Measurements from ENCODE around the gene RNF215. TPM values are rescaled to one million over a fixed set of nuclear protein-coding genes. Genes with fewer than 3 reads are reported as not detected.

RNF215 gene
- total and polyA plus RNA-seq, 2 experiments from 2014 or later, result 7.2 to 18.1 TPM

- no peaks in the 10 kb centered on the region for H3K36me3 ChIP-seq (replicated peaks; ENCODE audit: insufficient read depth, low read depth)
- H3K9me3 ChIP-seq (ENCODE audit: low read depth), result no peaks in the 10 kb centered on the region
- H3K27me3 ChIP-seq, result no peaks in the 10 kb centered on the region
- H2AFZ ChIP-seq, result no peak overlapping the region
- no peak overlapping the region for H3K27ac ChIP-seq
- no peak overlapping the region for H3K4me2 ChIP-seq
- TF ChIP-seq CTCF (IDR thresholded peaks at IDR 0.05; ENCODE audit: poor library complexity), result no peak
- no peak for TF ChIP-seq EZH2 (IDR thresholded peaks at IDR 0.05; ENCODE audit: borderline replicate concordance)
- no peak for TF ChIP-seq EZH2phosphoT487 (IDR thresholded peaks at IDR 0.05; ENCODE audit: low read depth, severe bottlenecking, unreplicated experiment)
- 92% methylated on average over 5 of the region's 5 CpGs for WGBS (ENCODE audit: low lambda C conversion rate, missing lambda C conversion rate)
- H4K20me1 ChIP-seq (ENCODE audit: insufficient read depth, poor library complexity, severe bottlenecking), result no peaks in the 10 kb centered on the region
- H3K4me3 ChIP-seq, result no peak overlapping the region
- peaks cover 25% of the 10 kb centered on the region for H3K4me1 ChIP-seq (ENCODE audit: insufficient read depth)
- no peak for DNase-seq (ENCODE audit: low spot score)
- no peaks in the 10 kb centered on the region for H3K9me2 ChIP-seq (replicated peaks; ENCODE audit: insufficient read depth)
- H3K79me2 ChIP-seq, result peaks cover 5% of the 10 kb centered on the region
Measured at GRCh38 chr22:30413745-30414524, 26.7 kb upstream of the RNF215 start.

- Histone ChIP-seq H3K4me3 (no peak overlapping the region), H3K4me2 (no peak overlapping the region), H3K27ac (no peak overlapping the region), H4K20me1 (ENCODE audit: insufficient read depth, poor library complexity, severe bottlenecking) (no peaks in the 10 kb centered on the region), H3K9me2 (replicated peaks; ENCODE audit: insufficient read depth) (no peaks in the 10 kb centered on the region), H3K4me1 (ENCODE audit: insufficient read depth) (peaks cover 19% of the 10 kb centered on the region), H3K9me3 (ENCODE audit: low read depth) (no peaks in the 10 kb centered on the region), H3K79me2 (peaks cover 4% of the 10 kb centered on the region), H2AFZ (no peak overlapping the region), H3K36me3 (replicated peaks; ENCODE audit: insufficient read depth, low read depth) (no peaks in the 10 kb centered on the region), H3K27me3 (no peaks in the 10 kb centered on the region)
- DNase-seq (ENCODE audit: low spot score), result no peak
- WGBS (ENCODE audit: low lambda C conversion rate, missing lambda C conversion rate), result 88% methylated on average over 4 of the region's 4 CpGs
- TF ChIP-seq EZH2 (IDR thresholded peaks at IDR 0.05; ENCODE audit: borderline replicate concordance), result no peak
- TF ChIP-seq EZH2phosphoT487 (IDR thresholded peaks at IDR 0.05; ENCODE audit: low read depth, severe bottlenecking, unreplicated experiment), result no peak
- TF ChIP-seq CTCF (IDR thresholded peaks at IDR 0.05; ENCODE audit: poor library complexity), result no peak
Measured at GRCh38 chr22:30413001-30413400, 25.8 kb upstream of the RNF215 start.

GRCh38 chr22:30411780-30412179 is 24.6 kb upstream of the RNF215 start:
- Histone ChIP-seq H3K4me2 (no peak overlapping the region), H3K9me3 (ENCODE audit: low read depth) (no peaks in the 10 kb centered on the region), H3K4me1 (ENCODE audit: insufficient read depth) (peaks cover 6% of the 10 kb centered on the region), H3K4me3 (no peak overlapping the region), H3K27me3 (no peaks in the 10 kb centered on the region), H2AFZ (no peak overlapping the region), H3K9me2 (replicated peaks; ENCODE audit: insufficient read depth) (no peaks in the 10 kb centered on the region), H3K27ac (no peak overlapping the region), H3K36me3 (replicated peaks; ENCODE audit: insufficient read depth, low read depth) (no peaks in the 10 kb centered on the region), H3K79me2 (no peaks in the 10 kb centered on the region), H4K20me1 (ENCODE audit: insufficient read depth, poor library complexity, severe bottlenecking) (no peaks in the 10 kb centered on the region)
- DNase-seq (ENCODE audit: low spot score), result no peak
- TF ChIP-seq EZH2 (IDR thresholded peaks at IDR 0.05; ENCODE audit: borderline replicate concordance), result no peak
- TF ChIP-seq EZH2phosphoT487 (IDR thresholded peaks at IDR 0.05; ENCODE audit: low read depth, severe bottlenecking, unreplicated experiment), result no peak
- TF ChIP-seq CTCF (IDR thresholded peaks at IDR 0.05; ENCODE audit: poor library complexity), result no peak
- WGBS (ENCODE audit: low lambda C conversion rate, missing lambda C conversion rate), result 86% methylated on average over 3 of the region's 3 CpGs

Measured in hepatocyte (in vitro differentiated cells).